Measurements from ENCODE around the gene TAT.

- no peak for TF ChIP-seq CTCF (IDR thresholded peaks at IDR 0.05; ENCODE audit: low read depth, low read length, missing input control)
- TF ChIP-seq JUND (IDR thresholded peaks at IDR 0.05) = no peak
- no peak for TF ChIP-seq GABPA (IDR thresholded peaks at IDR 0.05 in 1 of 2, conservative IDR thresholded peaks at IDR 0.05 in 1 of 2)
Measured at GRCh38 chr16:71584543-71585317, 7.8 kb upstream of the TAT start.

Measured in liver (tissue), 3 donors.